ENCODE results near the gene CARMIL3.

The CARMIL3 gene

DNA sequence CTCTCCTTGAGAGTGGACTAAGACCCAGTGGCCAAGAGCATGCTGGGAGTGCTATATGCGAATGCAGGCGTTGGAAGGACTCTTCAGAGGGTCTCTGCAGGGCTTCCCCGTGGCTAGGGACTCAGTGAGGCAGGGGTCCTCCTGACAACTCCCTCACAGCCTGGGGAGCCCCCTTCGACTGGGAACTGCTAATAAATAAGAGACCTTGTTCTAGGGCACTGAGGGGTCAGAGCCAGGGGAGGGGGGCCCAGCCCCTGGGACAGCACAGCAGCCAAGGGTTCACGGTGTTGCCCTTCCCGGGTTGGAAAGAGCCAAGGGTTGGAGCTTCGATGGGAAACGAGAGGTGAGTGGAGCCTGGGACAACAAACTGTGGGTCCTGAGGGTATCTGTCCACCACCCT is 13.6 kb downstream of the CARMIL3 start:
- ATAC-seq, result no peak
- TF ChIP-seq ARNTL (CRISPR knock-in tag; IDR thresholded peaks at IDR 0.05; ENCODE audit: borderline replicate concordance, low read depth) (no peak), ZNF70 (CRISPR knock-in tag; IDR thresholded peaks at IDR 0.05) (no peak), ZNF8 (CRISPR knock-in tag; IDR thresholded peaks at IDR 0.05) (no peak), ISL1 (CRISPR knock-in tag; IDR thresholded peaks at IDR 0.05) (no peak), OSR1 (CRISPR knock-in tag; IDR thresholded peaks at IDR 0.05) (no peak), ZFP30 (CRISPR knock-in tag; IDR thresholded peaks at IDR 0.05) (no peak), ZC3H10 (CRISPR knock-in tag; IDR thresholded peaks at IDR 0.05) (no peak), ESRRG (CRISPR knock-in tag; IDR thresholded peaks at IDR 0.05) (no peak), ZFP3 (CRISPR knock-in tag; IDR thresholded peaks at IDR 0.05) (no peak), TOX (CRISPR knock-in tag; IDR thresholded peaks at IDR 0.05; ENCODE audit: borderline replicate concordance) (no peak), BACH2 (CRISPR knock-in tag; IDR thresholded peaks at IDR 0.05; ENCODE audit: borderline replicate concordance) (no peak), PPARA (CRISPR knock-in tag; IDR thresholded peaks at IDR 0.05; ENCODE audit: borderline replicate concordance) (no peak), TCF4 (CRISPR knock-in tag; IDR thresholded peaks at IDR 0.05; ENCODE audit: borderline replicate concordance) (no peak), ZNF565 (CRISPR knock-in tag; conservative IDR thresholded peaks at IDR 0.05; ENCODE audit: low read depth) (no peak)
- TF ChIP-seq, protein P1, sequence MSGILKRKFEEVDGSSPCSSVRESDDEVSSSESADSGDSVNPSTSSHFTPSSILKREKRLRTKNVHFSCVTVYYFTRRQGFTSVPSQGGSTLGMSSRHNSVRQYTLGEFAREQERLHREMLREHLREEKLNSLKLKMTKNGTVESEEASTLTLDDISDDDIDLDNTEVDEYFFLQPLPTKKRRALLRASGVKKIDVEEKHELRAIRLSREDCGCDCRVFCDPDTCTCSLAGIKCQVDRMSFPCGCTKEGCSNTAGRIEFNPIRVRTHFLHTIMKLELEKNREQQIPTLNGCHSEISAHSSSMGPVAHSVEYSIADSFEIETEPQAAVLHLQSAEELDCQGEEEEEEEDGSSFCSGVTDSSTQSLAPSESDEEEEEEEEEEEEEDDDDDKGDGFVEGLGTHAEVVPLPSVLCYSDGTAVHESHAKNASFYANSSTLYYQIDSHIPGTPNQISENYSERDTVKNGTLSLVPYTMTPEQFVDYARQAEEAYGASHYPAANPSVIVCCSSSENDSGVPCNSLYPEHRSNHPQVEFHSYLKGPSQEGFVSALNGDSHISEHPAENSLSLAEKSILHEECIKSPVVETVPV (CRISPR knock-in tag; IDR thresholded peaks at IDR 0.05), result no peak
- TF ChIP-seq, protein P2, sequence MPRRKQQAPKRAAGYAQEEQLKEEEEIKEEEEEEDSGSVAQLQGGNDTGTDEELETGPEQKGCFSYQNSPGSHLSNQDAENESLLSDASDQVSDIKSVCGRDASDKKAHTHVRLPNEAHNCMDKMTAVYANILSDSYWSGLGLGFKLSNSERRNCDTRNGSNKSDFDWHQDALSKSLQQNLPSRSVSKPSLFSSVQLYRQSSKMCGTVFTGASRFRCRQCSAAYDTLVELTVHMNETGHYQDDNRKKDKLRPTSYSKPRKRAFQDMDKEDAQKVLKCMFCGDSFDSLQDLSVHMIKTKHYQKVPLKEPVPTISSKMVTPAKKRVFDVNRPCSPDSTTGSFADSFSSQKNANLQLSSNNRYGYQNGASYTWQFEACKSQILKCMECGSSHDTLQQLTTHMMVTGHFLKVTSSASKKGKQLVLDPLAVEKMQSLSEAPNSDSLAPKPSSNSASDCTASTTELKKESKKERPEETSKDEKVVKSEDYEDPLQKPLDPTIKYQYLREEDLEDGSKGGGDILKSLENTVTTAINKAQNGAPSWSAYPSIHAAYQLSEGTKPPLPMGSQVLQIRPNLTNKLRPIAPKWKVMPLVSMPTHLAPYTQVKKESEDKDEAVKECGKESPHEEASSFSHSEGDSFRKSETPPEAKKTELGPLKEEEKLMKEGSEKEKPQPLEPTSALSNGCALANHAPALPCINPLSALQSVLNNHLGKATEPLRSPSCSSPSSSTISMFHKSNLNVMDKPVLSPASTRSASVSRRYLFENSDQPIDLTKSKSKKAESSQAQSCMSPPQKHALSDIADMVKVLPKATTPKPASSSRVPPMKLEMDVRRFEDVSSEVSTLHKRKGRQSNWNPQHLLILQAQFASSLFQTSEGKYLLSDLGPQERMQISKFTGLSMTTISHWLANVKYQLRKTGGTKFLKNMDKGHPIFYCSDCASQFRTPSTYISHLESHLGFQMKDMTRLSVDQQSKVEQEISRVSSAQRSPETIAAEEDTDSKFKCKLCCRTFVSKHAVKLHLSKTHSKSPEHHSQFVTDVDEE (CRISPR knock-in tag; IDR thresholded peaks at IDR 0.05), result no peak

GRCh38 chr14:24066496-24067132 is 14.8 kb downstream of the CARMIL3 start:
- ATAC-seq, result no peak
- TF ChIP-seq ZNF565 (CRISPR knock-in tag; conservative IDR thresholded peaks at IDR 0.05; ENCODE audit: low read depth), result no peak
- TF ChIP-seq ZC3H10 (CRISPR knock-in tag; IDR thresholded peaks at IDR 0.05), result no peak
- no peak for TF ChIP-seq ARNTL (CRISPR knock-in tag; IDR thresholded peaks at IDR 0.05; ENCODE audit: borderline replicate concordance, low read depth)
- no peak for TF ChIP-seq ZFP3 (CRISPR knock-in tag; IDR thresholded peaks at IDR 0.05)
- TF ChIP-seq ZNF8 (CRISPR knock-in tag; IDR thresholded peaks at IDR 0.05), result no peak
- no peak for TF ChIP-seq CREB5 (CRISPR knock-in tag; IDR thresholded peaks at IDR 0.05; ENCODE audit: low read depth)
- TF ChIP-seq POU6F1 (CRISPR knock-in tag; IDR thresholded peaks at IDR 0.05; ENCODE audit: borderline replicate concordance, low read depth), result no peak
- TF ChIP-seq ZFP30 (CRISPR knock-in tag; IDR thresholded peaks at IDR 0.05), result no peak
- TF ChIP-seq, protein P1 (CRISPR knock-in tag; IDR thresholded peaks at IDR 0.05), result no peak
- TF ChIP-seq CSDC2 (CRISPR knock-in tag; IDR thresholded peaks at IDR 0.05), result no peak
- no peak for TF ChIP-seq ISL1 (CRISPR knock-in tag; IDR thresholded peaks at IDR 0.05)
- TF ChIP-seq GLIS3 (CRISPR knock-in tag; IDR thresholded peaks at IDR 0.05), result no peak
- TF ChIP-seq PATZ1 (CRISPR knock-in tag; IDR thresholded peaks at IDR 0.05; ENCODE audit: borderline replicate concordance), result no peak
- TF ChIP-seq SNAI2 (CRISPR knock-in tag; IDR thresholded peaks at IDR 0.05), result no peak
- no peak for TF ChIP-seq PPARA (CRISPR knock-in tag; IDR thresholded peaks at IDR 0.05; ENCODE audit: borderline replicate concordance)
- TF ChIP-seq, protein P2 (CRISPR knock-in tag; IDR thresholded peaks at IDR 0.05), result no peak
- TF ChIP-seq TCF4 (CRISPR knock-in tag; IDR thresholded peaks at IDR 0.05; ENCODE audit: borderline replicate concordance), result no peak

All from SK-N-SH treated with all-trans-retinoic acid at 6 μM for 48 hours (cell line).